GM23248 (cell line): Measurements from ENCODE around the gene ZSCAN25.

Source experiments
- EZH2 ChIP-seq: fragments of 200-600 bp; sonication (generic); IDR thresholded peaks from 2 replicates; pipeline ENCODE4 v1.6.1; 2018; ENCODE audit warnings: antibody characterized with exemption, mild to moderate bottlenecking; ENCODE audit not compliant: insufficient read depth, poor library complexity, severe bottlenecking
- EZH2phosphoT487 ChIP-seq: fragments of 200-600 bp; sonication (generic); IDR thresholded peaks from 2 replicates; pipeline ENCODE4 v1.6.1; 2018; ENCODE audit warnings: antibody characterized with exemption, moderate library complexity, mild to moderate bottlenecking, low read depth; ENCODE audit not compliant: insufficient read depth

DNA sequence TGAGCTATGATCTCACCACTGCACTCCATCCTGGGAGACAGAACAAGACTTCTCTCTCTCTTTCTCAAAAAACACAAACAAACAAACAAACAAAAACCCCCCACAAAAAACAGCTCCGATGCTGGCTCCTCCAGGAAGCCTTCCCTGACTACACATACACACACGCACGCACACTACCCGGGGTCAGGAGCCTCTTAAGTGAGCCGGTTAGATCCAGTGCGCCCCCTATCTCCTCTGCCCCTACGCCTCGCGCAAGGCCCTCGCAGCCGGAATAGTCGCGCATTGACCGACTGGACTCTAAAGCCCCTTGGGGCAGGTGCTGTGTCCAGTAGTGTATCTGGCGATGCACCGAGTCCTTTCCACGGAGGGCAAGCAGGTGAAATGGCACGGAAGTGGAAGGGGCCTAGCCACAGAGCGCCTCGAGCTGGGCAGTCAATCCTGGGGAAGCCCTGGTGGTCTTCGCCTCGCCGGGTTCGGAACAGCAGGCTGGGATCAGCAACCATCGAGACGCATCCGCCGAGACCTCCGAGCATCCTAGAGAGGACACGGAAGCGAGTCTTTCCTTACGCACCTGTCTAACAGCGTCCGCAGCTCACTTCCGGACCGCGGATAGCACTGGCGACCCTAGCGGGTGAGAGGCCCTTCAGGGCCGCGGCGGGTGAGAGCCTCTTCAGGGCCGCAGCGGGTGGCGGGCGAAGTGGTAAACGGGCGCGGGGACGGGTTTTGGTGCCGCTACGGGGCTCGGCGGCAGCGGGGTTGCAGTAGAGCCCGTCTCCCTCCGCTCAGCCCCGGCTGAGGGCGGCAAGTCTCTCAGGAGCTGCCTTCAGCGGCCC lies at the start of gene ZSCAN25:
- TF ChIP-seq EZH2 (no peak), EZH2phosphoT487 (no peak)
